ENCODE data around the gene PLEKHM1.

GRCh38 chr17:45428931-45429338, 61.6 kb downstream of the PLEKHM1 start:
- TF ChIP-seq, protein P1, sequence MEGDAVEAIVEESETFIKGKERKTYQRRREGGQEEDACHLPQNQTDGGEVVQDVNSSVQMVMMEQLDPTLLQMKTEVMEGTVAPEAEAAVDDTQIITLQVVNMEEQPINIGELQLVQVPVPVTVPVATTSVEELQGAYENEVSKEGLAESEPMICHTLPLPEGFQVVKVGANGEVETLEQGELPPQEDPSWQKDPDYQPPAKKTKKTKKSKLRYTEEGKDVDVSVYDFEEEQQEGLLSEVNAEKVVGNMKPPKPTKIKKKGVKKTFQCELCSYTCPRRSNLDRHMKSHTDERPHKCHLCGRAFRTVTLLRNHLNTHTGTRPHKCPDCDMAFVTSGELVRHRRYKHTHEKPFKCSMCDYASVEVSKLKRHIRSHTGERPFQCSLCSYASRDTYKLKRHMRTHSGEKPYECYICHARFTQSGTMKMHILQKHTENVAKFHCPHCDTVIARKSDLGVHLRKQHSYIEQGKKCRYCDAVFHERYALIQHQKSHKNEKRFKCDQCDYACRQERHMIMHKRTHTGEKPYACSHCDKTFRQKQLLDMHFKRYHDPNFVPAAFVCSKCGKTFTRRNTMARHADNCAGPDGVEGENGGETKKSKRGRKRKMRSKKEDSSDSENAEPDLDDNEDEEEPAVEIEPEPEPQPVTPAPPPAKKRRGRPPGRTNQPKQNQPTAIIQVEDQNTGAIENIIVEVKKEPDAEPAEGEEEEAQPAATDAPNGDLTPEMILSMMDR (conservative IDR thresholded peaks at IDR 0.05; ENCODE audit: low read depth, low read length), result no peak
- TF ChIP-seq POLR2A (IDR thresholded peaks at IDR 0.05; ENCODE audit: low read depth, low read length) (no peak), USF2 (IDR thresholded peaks at IDR 0.05; ENCODE audit: low read depth, low read length) (no peak), SMC3 (IDR thresholded peaks at IDR 0.05; ENCODE audit: low read depth, low read length) (no peak), MAZ (IDR thresholded peaks at IDR 0.05; ENCODE audit: borderline replicate concordance, low read depth, low read length) (no peak), MAFK (IDR thresholded peaks at IDR 0.05; ENCODE audit: low read depth, low read length) (no peak), BHLHE40 (IDR thresholded peaks at IDR 0.05; ENCODE audit: low read depth, low read length) (no peak), RAD21 (IDR thresholded peaks at IDR 0.05; ENCODE audit: low read length) (no peak), CEBPB (IDR thresholded peaks at IDR 0.05; ENCODE audit: low read depth, low read length) (no peak), FOS (IDR thresholded peaks at IDR 0.05; ENCODE audit: low read depth, low read length) (no peak)
